Measurements from ENCODE around the gene SMAD2.

- no peak for TF ChIP-seq POLR2AphosphoS5 (IDR thresholded peaks at IDR 0.05; ENCODE audit: low read depth, low read length)
- TF ChIP-seq POLR2A (IDR thresholded peaks at IDR 0.05; ENCODE audit: low read depth, low read length): no peak
- TF ChIP-seq TAF1 (IDR thresholded peaks at IDR 0.05; ENCODE audit: borderline replicate concordance, low read depth, low read length): no peak
These were observed 21.9 kb downstream of the SMAD2 start for GRCh38 chr18:47908592-47908991.
